8988T (cell line): ENCODE measurements around the gene SLC17A8.
"Not testable (repeated sequence)": the region's sequence is repeated elsewhere in the genome, so short reads cannot be mapped to it uniquely, and the experiment has no call there.

ENCODE experiments used
- DNase-seq: peaks from one replicate; pipeline ENCODE4 v3.0.0; 2011

SLC17A8 gene

GRCh38 chr12:100356644-100357223 is at the start of gene SLC17A8:
Gene SLC17A8, plus strand, starts transcription at chr12:100357074. Its CDS starts 318 bp downstream, at chr12:100357392.
- DNase-seq: no peak

- DNase-seq: not testable (repeated sequence)
These were observed 48.7 kb upstream of the SLC17A8 start for GRCh38 chr12:100308138-100308537.

- no peak for DNase-seq
These were observed 45.6 kb upstream of the SLC17A8 start for GRCh38 chr12:100311317-100311716.

- DNase-seq: no peak
These were observed 39.5 kb upstream of the SLC17A8 start for GRCh38 chr12:100317371-100317770.

GRCh38 chr12:100324498-100324897 is 32.4 kb upstream of the SLC17A8 start:
- DNase-seq: no peak

- DNase-seq: no peak
These were observed 30.7 kb upstream of the SLC17A8 start for GRCh38 chr12:100326208-100326607.

- DNase-seq: no peak
These were observed 27.1 kb upstream of the SLC17A8 start for GRCh38 chr12:100329800-100330199.

- no peak for DNase-seq
These were observed 25.0 kb upstream of the SLC17A8 start for GRCh38 chr12:100331871-100332270.

GRCh38 chr12:100332852-100333251 is 24.0 kb upstream of the SLC17A8 start:
- no peak for DNase-seq

GRCh38 chr12:100337299-100337698 is 19.6 kb upstream of the SLC17A8 start:
- no peak for DNase-seq

GRCh38 chr12:100337727-100338126 is 19.1 kb upstream of the SLC17A8 start:
- no peak for DNase-seq

- no peak for DNase-seq
These were observed 17.8 kb upstream of the SLC17A8 start for GRCh38 chr12:100339071-100339470.

- DNase-seq: not testable (repeated sequence)
These were observed 14.0 kb upstream of the SLC17A8 start for GRCh38 chr12:100342897-100343296.

- DNase-seq: not testable (repeated sequence)
These were observed 12.5 kb upstream of the SLC17A8 start for GRCh38 chr12:100344351-100344750.

GRCh38 chr12:100345020-100345767 is 11.7 kb upstream of the SLC17A8 start:
- no peak for DNase-seq

GRCh38 chr12:100346660-100347059 is 10.2 kb upstream of the SLC17A8 start:
- no peak for DNase-seq

GRCh38 chr12:100348657-100349454 is 8.0 kb upstream of the SLC17A8 start:
- DNase-seq: no peak

- DNase-seq: no peak
These were observed 2.4 kb downstream of the SLC17A8 start for GRCh38 chr12:100359248-100359647.

GRCh38 chr12:100359822-100360221 is 2.9 kb downstream of the SLC17A8 start:
- DNase-seq: no peak

- no peak for DNase-seq
These were observed 3.6 kb downstream of the SLC17A8 start for GRCh38 chr12:100360450-100360849.

- no peak for DNase-seq
These were observed 7.5 kb downstream of the SLC17A8 start for GRCh38 chr12:100364324-100364723.

- DNase-seq: no peak
These were observed 8.5 kb downstream of the SLC17A8 start for GRCh38 chr12:100365411-100365810.

GRCh38 chr12:100368066-100368465 is 11.2 kb downstream of the SLC17A8 start:
- no peak for DNase-seq

- no peak for DNase-seq
These were observed 14.3 kb downstream of the SLC17A8 start for GRCh38 chr12:100371146-100371545.
